PC-3 (cell line): ENCODE results near the gene DAND5. TPM values are rescaled to one million over a fixed set of nuclear protein-coding genes. Genes with fewer than 3 reads are reported as not detected.

ENCODE experiments used
- ATAC-seq: fragments of 200-7000 bp; cut with Tn5 transposase; 2 replicates; pipeline ENCODE4 v1.9.1; 2020; ENCODE audit warnings: mild to moderate bottlenecking, moderate library complexity
- BruUV-seq: library from RNA; stranded (reverse); fragments of 400-500 nt; replicated peaks from 2 replicates; lab custom pipeline; 2021; lab: Mats Ljungman, UMichigan
- CTCF ChIA-PET: fragments of 300-600 bp; sonication (Branson Sonifier 250); formaldehyde crosslinking; loops from one replicate; lab custom pipeline; 2022; ENCODE audit warnings: antibody characterized with exemption; lab: Charles Lee
- POLR2A ChIA-PET: fragments of 300-600 bp; sonication (Branson Sonifier 250); formaldehyde crosslinking; loops from one replicate; lab custom pipeline; 2022; ENCODE audit warnings: antibody characterized with exemption; ENCODE audit not compliant: unreplicated experiment; lab: Charles Lee
- DNase-seq: peaks from one replicate; pipeline ENCODE4 v3.0.0-alpha.2; 2015
- H2AFZ ChIP-seq: fragments of 300-600 bp; sonication (generic); 2 replicates; pipeline ENCODE4 v1.6.0; 2016; ENCODE audit warnings: antibody characterized with exemption, low read length
- H3F3A ChIP-seq: fragments of 300-600 bp; sonication (generic); one replicate; pipeline ENCODE4 v1.6.0; 2017; ENCODE audit warnings: antibody characterized with exemption, low read length, control low read depth, mild to moderate bottlenecking; ENCODE audit not compliant: unreplicated experiment
- H3K27ac ChIP-seq: fragments of 300-600 bp; sonication (generic); 2 replicates; pipeline ENCODE4 v1.5.1; 2016; ENCODE audit warnings: mild to moderate bottlenecking, low read length
- H3K27me3 ChIP-seq: fragments of 300-600 bp; sonication (generic); 2 replicates; pipeline ENCODE4 v1.6.1; 2016; ENCODE audit warnings: low read length, mixed read lengths
- H3K36me3 ChIP-seq: fragments of 300-600 bp; sonication (generic); 2 replicates; pipeline ENCODE4 v1.6.1; 2016; ENCODE audit warnings: low read depth, mixed run types, low read length, mixed read lengths
- H3K4me1 ChIP-seq: fragments of 300-600 bp; sonication (generic); 2 replicates; pipeline ENCODE4 v1.5.1; 2016; ENCODE audit warnings: low read length; ENCODE audit not compliant: insufficient read depth
- H3K4me2 ChIP-seq: fragments of 300-600 bp; sonication (generic); 2 replicates; pipeline ENCODE4 v1.6.0; 2016; ENCODE audit warnings: low read length
- H3K4me3 ChIP-seq: fragments of 300-600 bp; sonication (generic); 2 replicates; pipeline ENCODE4 v1.5.1; 2016; ENCODE audit warnings: mild to moderate bottlenecking, low read length, mixed read lengths
- H3K79me2 ChIP-seq: fragments of 300-600 bp; sonication (generic); 2 replicates; pipeline ENCODE4 v1.6.1; 2017; ENCODE audit warnings: low read length, mixed read lengths
- H3K9ac ChIP-seq: fragments of 300-600 bp; sonication (generic); 2 replicates; pipeline ENCODE4 v1.6.0; 2016; ENCODE audit warnings: mild to moderate bottlenecking, low read length
- H3K9me2 ChIP-seq: fragments of 300-600 bp; sonication (generic); replicated peaks from 2 replicates; pipeline ENCODE4 v1.6.1; 2016; ENCODE audit warnings: mixed run types, low read length, mixed read lengths
- H3K9me3 ChIP-seq: fragments of 300-600 bp; sonication (generic); 2 replicates; pipeline ENCODE4 v1.6.1; 2016; ENCODE audit warnings: low read length, mixed read lengths
- H4K20me1 ChIP-seq: fragments of 300-600 bp; sonication (generic); 2 replicates; pipeline ENCODE4 v1.6.1; 2016; ENCODE audit warnings: low read length, mixed read lengths
- CTCF ChIP-seq: fragments of 300-600 bp; sonication (generic); conservative IDR thresholded peaks from 2 replicates; pipeline ENCODE4 v1.5.1; 2017; ENCODE audit warnings: antibody characterized with exemption, low read depth, mild to moderate bottlenecking, low read length
- EZH2 ChIP-seq: fragments of 300-600 bp; sonication (generic); IDR thresholded peaks from one replicate; pipeline ENCODE4 v1.6.1; 2017; ENCODE audit warnings: antibody characterized with exemption, mild to moderate bottlenecking, low read length; ENCODE audit not compliant: unreplicated experiment
- EZH2phosphoT487 ChIP-seq: fragments of 300-600 bp; sonication (generic); IDR thresholded peaks from 2 replicates; pipeline ENCODE4 v1.6.1; 2018; ENCODE audit warnings: mild to moderate bottlenecking, antibody characterized with exemption, low read length, borderline replicate concordance
- intact Hi-C: fragments of 100-400 bp; cut with micrococcal nuclease; formaldehyde crosslinking; loops from 2 replicates; pipeline ENCODE4 v1.9.0; 2023
- total RNA-seq: library from RNA; depleted of rRNA; stranded (reverse); fragments of >200 nt; gene quantifications from 2 replicates; pipeline ENCODE4 v1.2.3, GENCODE V29; 2014

Gene DAND5
- total RNA-seq, 1 experiment from 2014 or later: 0.55 TPM

DNA sequence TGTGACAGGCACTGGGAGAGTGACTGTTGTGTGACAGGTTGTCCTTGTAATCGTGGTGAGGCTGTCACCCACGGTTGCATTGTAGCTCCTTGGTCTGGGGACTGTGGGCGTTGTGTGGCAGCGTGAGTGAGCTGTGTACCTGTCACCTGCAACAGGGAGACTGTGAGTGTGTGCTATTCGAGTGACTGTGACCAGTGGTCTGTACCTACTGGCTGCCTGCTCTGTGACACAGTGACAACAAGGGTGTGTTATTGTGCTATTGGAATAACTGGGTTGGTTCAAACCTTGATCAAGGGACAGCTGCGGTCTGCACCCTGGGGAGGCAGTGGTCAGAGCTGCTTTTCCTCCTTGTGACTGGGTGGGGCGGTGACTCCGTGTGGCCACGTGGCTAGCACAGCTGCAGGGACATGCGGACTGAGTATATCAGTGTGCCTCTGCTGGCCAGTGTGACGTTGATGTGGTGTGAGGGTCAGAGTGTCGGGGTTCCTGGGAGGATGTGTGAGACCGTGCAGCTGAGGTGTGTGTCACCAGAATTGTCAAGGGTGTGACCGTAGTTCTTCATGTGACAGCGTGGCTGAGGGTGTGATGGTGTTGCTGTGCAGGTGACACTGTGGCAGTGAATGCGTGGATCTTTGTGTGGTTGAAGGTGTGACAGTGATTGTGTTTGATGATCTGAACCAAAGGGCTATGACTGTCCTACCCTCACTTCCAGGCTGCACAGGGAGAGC is 15.8 kb downstream of the DAND5 start:
- no peak for ATAC-seq
- no TSS peak for BruUV-seq
- ChIA-PET CTCF (interaction anchor here (0.5 to 0.6 kb wide), 2 partner anchors 38 to 111 kb away, joined by 3 to 7 read pairs; no protein-coding TSS in a partner anchor), POLR2A (interaction anchor here (0.6 to 1.0 kb wide), 3 partner anchors 38 to 76 kb away, joined by 4 to 33 read pairs (median 16); no protein-coding TSS in a partner anchor)
- H3K4me1 ChIP-seq: no peaks in the 10 kb centered on the region
- H3K27ac ChIP-seq: no peak overlapping the region
- no peak for DNase-seq
- H3K36me3 ChIP-seq: no peaks in the 10 kb centered on the region
- H3K9me3 ChIP-seq: no peaks in the 10 kb centered on the region
- TF ChIP-seq CTCF (no peak), EZH2phosphoT487 (no peak), EZH2 (no peak)
- no peak overlapping the region for H3K4me2 ChIP-seq
- H2AFZ ChIP-seq: no peak overlapping the region
- H3K9me2 ChIP-seq: no peaks in the 10 kb centered on the region
- intact Hi-C loops: no loop called here
- no peaks in the 10 kb centered on the region for H3K79me2 ChIP-seq
- H3F3A ChIP-seq: no peaks in the 10 kb centered on the region
- no peak overlapping the region for H3K9ac ChIP-seq
- H3K27me3 ChIP-seq: no peaks in the 10 kb centered on the region
- H3K4me3 ChIP-seq: no peak overlapping the region
- no peaks in the 10 kb centered on the region for H4K20me1 ChIP-seq

DNA sequence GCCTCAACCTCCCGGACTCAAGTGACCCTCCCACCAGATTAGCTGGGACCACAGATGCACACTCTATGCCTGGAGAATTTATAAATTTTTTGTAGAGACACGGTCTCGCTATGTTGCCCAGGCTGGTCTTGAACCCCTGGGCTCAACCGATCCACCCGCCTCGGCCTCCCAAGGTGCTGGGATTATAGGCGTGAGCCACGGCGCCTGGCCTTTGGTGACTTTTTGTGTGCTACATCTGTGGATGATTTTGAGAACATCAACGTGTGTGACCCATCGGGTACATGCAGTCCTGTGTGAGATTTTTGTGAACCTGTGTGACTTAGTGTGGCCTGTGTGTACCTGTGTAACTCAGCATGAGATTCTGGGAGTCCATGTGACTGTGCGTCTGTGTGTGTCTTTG is 17.4 kb downstream of the DAND5 start:
- intact Hi-C loops: no loop called here
- no peak overlapping the region for H3K27ac ChIP-seq
- no peak for ATAC-seq

More for the DNA sequence above, 17.4 kb downstream of the DAND5 start:
- Histone ChIP-seq H2AFZ (no peak overlapping the region), H3K36me3 (no peaks in the 10 kb centered on the region), H4K20me1 (no peaks in the 10 kb centered on the region), H3K4me2 (no peak overlapping the region), H3K27me3 (no peaks in the 10 kb centered on the region), H3K4me3 (no peak overlapping the region), H3F3A (no peaks in the 10 kb centered on the region), H3K9me2 (no peaks in the 10 kb centered on the region), H3K9ac (no peak overlapping the region), H3K79me2 (no peaks in the 10 kb centered on the region), H3K9me3 (no peaks in the 10 kb centered on the region), H3K4me1 (no peaks in the 10 kb centered on the region)
- TF ChIP-seq EZH2phosphoT487 (no peak), CTCF (no peak), EZH2 (no peak)
- BruUV-seq: no TSS peak
- POLR2A ChIA-PET: no interaction called here
- CTCF ChIA-PET: no interaction called here
- DNase-seq: no peak
